GM21737 (cell line): ENCODE results near the gene MALSU1.

ENCODE experiments used
- ATAC-seq: cut with Tn5 transposase; IDR thresholded peaks from one replicate; pipeline ENCODE4 v1.9.1; 2021; ENCODE audit warnings: mild to moderate bottlenecking, moderate library complexity; ENCODE audit not compliant: unreplicated experiment

Gene MALSU1

GRCh38 chr7:23298885-23299769, at the start of gene MALSU1:
Gene MALSU1 (plus strand): TSS chr7:23299339. CDS start chr7:23299353, 14 bp downstream.
- ATAC-seq, result peak; percentile 99

DNA sequence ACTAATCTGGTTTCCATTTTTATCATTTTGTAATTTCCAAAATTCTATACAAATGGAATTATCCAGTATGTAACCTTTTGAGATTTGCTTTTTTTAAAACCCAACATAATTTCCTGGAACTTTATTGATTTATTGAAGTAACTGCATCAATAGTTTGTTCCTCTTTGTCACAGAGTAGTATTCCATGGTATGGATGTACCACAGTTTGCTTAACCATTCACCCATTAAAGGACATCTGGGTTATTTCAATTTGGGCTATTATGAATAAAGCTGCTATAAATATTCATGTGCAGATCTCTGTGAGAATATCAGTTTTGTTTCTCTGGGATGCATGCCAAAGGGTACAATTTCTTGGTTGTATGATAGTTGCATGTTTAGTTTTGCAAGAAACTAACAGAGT, 49.7 kb upstream of the MALSU1 start:
- ATAC-seq, result no peak

GRCh38 chr7:23254051-23254681, 45.0 kb upstream of the MALSU1 start:
- no peak for ATAC-seq

GRCh38 chr7:23256731-23257130, 42.4 kb upstream of the MALSU1 start:
- ATAC-seq, result no peak

GRCh38 chr7:23260371-23260770, 38.8 kb upstream of the MALSU1 start:
- no peak for ATAC-seq

- ATAC-seq, result no peak
Observed at GRCh38 chr7:23261843-23262452, 37.2 kb upstream of the MALSU1 start.

GRCh38 chr7:23264916-23265458, 34.2 kb upstream of the MALSU1 start:
- no peak for ATAC-seq

GRCh38 chr7:23266918-23267317, 32.2 kb upstream of the MALSU1 start:
- ATAC-seq, result no peak

DNA sequence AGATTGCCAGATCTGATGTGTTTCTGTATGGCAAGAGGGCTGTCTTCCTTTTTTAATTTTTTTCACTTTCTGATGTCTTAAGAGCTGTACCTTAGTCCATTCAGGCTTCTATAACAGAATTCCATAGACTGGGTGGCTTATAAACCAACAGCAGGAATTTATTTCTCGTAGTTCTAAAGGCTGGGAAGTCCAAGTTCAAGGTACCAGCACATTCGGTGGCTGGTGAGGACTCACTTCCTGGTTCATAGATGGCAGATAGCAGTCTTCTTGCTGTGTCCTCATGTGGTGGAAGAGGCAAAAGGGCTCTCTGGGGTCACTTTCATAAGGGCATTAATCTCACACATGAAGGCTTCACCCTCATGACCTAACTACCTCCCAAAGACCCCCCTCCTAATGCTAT, 31.8 kb upstream of the MALSU1 start:
- no peak for ATAC-seq

- ATAC-seq, result no peak
Observed at GRCh38 chr7:23268167-23268566, 31.0 kb upstream of the MALSU1 start.

- ATAC-seq, result no peak
Observed at GRCh38 chr7:23268746-23269145, 30.4 kb upstream of the MALSU1 start.

DNA sequence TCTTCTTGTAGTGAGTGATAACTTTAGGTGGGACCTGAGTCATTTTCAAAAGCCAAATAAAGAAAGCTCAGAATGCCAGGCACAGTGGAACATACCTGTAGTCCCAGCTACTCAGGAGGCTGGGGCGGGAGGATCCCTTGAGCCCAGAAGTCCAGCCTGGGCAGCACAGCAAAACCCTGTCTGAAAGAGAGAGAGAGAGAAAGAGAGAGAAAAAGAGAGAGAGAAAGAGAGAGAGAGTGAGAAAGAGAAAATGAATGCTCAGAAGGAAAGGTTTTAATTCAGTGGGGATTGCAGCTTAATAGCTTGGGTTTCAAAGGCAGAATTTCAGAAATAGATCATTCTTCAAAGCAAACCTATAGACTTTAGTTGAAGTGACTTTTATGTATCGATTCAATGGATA, 26.9 kb upstream of the MALSU1 start:
- ATAC-seq, result no peak

GRCh38 chr7:23273141-23273599, 26.0 kb upstream of the MALSU1 start:
- peak; percentile 97 for ATAC-seq

DNA sequence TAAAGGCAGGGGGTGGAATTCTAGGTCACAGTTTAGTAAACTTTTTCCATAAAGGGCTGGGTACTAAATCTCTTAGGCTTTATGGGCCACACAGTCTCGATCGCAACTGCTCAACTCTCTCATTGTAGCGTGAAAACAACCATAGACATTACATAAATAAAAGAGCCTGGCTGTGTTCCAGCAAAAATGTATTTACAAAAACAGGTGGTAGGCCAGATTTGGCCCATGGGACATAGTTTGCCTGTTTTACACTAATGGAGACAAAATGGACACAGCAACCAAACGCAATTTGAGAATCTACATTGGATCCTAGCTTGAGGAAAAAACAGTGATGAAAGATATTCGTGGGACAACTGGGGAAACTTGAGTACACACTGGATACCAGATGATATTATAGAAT, 23.2 kb upstream of the MALSU1 start:
- no peak for ATAC-seq

- no peak for ATAC-seq
Observed at GRCh38 chr7:23276376-23276775, 22.8 kb upstream of the MALSU1 start.

DNA sequence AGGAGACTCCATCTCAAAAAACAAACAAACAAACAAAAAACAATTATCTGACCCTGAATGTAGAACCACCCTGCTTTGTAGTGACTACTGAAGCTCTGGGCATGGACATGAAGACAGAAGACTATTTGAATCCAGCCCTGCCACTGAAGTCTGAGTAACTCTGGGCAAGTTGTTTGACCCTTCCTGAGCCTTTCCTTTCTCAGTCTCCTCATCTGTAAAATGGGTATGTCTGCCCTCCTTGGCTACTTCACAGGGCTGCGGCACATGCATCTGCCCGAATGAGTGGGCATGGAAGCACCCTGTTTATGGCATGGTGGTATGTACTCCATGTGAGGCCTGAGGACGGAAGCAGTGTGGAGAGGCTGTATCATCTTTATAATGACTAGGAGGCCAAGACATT, 22.2 kb upstream of the MALSU1 start:
- no peak for ATAC-seq

GRCh38 chr7:23277359-23277989, 21.7 kb upstream of the MALSU1 start:
- no peak for ATAC-seq

GRCh38 chr7:23279819-23280525, 19.2 kb upstream of the MALSU1 start:
- ATAC-seq, result no peak

DNA sequence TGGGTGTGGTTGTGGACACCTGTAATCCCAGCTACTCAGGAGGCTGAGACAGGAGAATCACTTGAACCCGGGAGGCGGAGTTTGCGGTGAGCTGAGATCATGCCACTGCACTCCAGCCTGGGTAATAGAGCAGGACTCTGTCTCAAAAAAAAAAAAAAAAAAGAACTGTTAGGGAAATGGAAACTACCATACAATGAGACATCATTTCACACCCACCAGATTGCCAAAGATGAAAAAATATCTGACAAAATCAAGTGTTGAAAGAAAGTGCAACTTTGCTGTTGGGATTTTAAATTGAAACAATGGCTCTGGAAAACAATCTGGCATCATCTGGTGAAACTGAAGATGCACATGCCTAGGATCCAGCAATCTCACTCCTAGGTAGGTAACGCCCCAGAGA, 16.1 kb upstream of the MALSU1 start:
- no peak for ATAC-seq

DNA sequence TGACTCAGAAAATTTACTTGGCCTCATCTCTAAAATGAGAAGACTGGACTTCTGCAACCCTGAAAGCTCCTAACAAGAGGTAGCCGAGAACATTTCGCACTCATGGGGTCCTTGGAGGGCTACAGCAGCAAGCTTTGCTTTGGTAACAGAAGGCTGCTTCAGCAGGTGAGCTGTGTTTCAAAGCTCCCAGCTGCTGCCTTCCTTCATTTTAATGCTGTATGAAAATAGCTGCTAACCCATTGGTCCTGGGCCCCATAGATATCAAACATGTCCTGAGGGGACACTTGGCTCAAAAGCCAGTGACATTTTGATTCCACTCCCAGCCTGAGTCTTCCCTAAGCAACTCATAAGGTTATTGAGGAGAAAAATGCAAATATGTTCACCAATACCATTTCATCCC, 14.3 kb upstream of the MALSU1 start:
- no peak for ATAC-seq
